HepG2 (cell line): ENCODE measurements around the gene IGFBP7.

Source experiments
- CHD2 ChIP-seq: IDR thresholded peaks from 2 replicates; pipeline ENCODE4 v1.6.1; 2011; ENCODE audit warnings: low read depth, low read length, improper control_type of control experiment
- NFE2L2 ChIP-seq: fragments of 150-350 bp; IDR thresholded peaks from 2 replicates; pipeline ENCODE4 v1.6.1; 2014; ENCODE audit warnings: low read length
- PCBP1 ChIP-seq: fragments of 200-400 bp; formaldehyde crosslinking; IDR thresholded peaks from 2 replicates; pipeline ENCODE4 v1.6.1; 2017; ENCODE audit warnings: mild to moderate bottlenecking, low read depth, low read length, borderline replicate concordance
- RXRB ChIP-seq: IDR thresholded peaks from 2 replicates; pipeline ENCODE4 v1.6.1; 2016; ENCODE audit warnings: borderline replicate concordance, missing genetic modification reagents, missing compliant biosample characterization
- SP2 ChIP-seq: sonication (generic); formaldehyde crosslinking; IDR thresholded peaks from 2 replicates; pipeline ENCODE4 v1.5.1; 2020; ENCODE audit warnings: mild to moderate bottlenecking, missing genetic modification reagents
- ZNF234 ChIP-seq: sonication (generic); formaldehyde crosslinking; conservative IDR thresholded peaks from 2 replicates; pipeline ENCODE4 v1.5.1; 2020; ENCODE audit warnings: mild to moderate bottlenecking, missing genetic modification reagents
- ZNF501 ChIP-seq: sonication (generic); formaldehyde crosslinking; IDR thresholded peaks from 2 replicates; pipeline ENCODE4 v1.5.1; 2020; ENCODE audit warnings: mild to moderate bottlenecking, moderate library complexity, missing genetic modification reagents
- ZNF777 ChIP-seq: sonication (generic); formaldehyde crosslinking; IDR thresholded peaks from 2 replicates; pipeline ENCODE4 v1.4.0; 2020; ENCODE audit warnings: missing genetic modification reagents
- TF ChIP-seq, protein P1 (sequence below): sonication (generic); formaldehyde crosslinking; IDR thresholded peaks from 2 replicates; pipeline ENCODE4 v1.4.0; 2020; ENCODE audit warnings: low read depth, missing genetic modification reagents
- TF ChIP-seq, protein P2 (sequence below): sonication (generic); formaldehyde crosslinking; IDR thresholded peaks from 2 replicates; pipeline ENCODE4 v1.4.0; 2020; ENCODE audit warnings: missing genetic modification reagents
- TF ChIP-seq, protein P3 (sequence below): sonication (generic); IDR thresholded peaks from 2 replicates; pipeline ENCODE4 v1.6.1; 2016; ENCODE audit warnings: low read depth, borderline replicate concordance

DNA sequence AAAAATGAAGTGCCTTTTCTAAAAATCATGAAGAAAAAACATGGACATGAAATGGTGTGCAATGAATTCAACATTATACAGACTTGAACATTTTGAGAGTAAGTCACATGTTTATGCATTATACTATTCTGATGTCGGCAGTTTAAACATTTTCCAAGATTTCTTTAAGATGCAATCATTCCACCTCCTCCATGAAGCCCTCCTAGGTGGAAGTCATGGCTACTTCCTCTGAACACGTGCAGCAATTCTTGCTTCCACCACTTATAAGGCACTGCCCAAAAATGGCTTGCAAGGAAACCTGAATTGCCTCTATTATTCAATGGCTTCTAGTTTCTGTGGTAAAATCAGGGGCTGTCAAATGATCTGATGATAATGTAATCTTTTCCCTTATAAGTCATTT is 25.8 kb downstream of the IGFBP7 start:
- no peak for TF ChIP-seq PCBP1
- TF ChIP-seq ZNF777 (CRISPR knock-in tag) = no peak
- TF ChIP-seq, protein P1, sequence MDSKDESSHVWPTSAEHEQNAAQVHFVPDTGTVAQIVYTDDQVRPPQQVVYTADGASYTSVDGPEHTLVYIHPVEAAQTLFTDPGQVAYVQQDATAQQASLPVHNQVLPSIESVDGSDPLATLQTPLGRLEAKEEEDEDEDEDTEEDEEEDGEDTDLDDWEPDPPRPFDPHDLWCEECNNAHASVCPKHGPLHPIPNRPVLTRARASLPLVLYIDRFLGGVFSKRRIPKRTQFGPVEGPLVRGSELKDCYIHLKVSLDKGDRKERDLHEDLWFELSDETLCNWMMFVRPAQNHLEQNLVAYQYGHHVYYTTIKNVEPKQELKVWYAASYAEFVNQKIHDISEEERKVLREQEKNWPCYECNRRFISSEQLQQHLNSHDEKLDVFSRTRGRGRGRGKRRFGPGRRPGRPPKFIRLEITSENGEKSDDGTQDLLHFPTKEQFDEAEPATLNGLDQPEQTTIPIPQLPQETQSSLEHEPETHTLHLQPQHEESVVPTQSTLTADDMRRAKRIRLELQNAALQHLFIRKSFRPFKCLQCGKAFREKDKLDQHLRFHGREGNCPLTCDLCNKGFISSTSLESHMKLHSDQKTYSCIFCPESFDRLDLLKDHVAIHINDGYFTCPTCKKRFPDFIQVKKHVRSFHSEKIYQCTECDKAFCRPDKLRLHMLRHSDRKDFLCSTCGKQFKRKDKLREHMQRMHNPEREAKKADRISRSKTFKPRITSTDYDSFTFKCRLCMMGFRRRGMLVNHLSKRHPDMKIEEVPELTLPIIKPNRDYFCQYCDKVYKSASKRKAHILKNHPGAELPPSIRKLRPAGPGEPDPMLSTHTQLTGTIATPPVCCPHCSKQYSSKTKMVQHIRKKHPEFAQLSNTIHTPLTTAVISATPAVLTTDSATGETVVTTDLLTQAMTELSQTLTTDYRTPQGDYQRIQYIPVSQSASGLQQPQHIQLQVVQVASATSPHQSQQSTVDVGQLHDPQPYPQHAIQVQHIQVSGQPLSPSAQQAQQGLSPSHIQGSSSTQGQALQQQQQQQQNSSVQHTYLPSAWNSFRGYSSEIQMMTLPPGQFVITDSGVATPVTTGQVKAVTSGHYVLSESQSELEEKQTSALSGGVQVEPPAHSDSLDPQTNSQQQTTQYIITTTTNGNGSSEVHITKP (CRISPR knock-in tag) = no peak
- no peak for TF ChIP-seq SP2 (CRISPR knock-in tag)
- no peak for TF ChIP-seq RXRB (CRISPR knock-in tag)
- TF ChIP-seq CHD2 = no peak
- TF ChIP-seq, protein P2, sequence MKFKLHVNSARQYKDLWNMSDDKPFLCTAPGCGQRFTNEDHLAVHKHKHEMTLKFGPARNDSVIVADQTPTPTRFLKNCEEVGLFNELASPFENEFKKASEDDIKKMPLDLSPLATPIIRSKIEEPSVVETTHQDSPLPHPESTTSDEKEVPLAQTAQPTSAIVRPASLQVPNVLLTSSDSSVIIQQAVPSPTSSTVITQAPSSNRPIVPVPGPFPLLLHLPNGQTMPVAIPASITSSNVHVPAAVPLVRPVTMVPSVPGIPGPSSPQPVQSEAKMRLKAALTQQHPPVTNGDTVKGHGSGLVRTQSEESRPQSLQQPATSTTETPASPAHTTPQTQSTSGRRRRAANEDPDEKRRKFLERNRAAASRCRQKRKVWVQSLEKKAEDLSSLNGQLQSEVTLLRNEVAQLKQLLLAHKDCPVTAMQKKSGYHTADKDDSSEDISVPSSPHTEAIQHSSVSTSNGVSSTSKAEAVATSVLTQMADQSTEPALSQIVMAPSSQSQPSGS (CRISPR knock-in tag) = no peak
- no peak for TF ChIP-seq NFE2L2
- TF ChIP-seq ZNF234 (CRISPR knock-in tag) = no peak
- TF ChIP-seq, protein P3, sequence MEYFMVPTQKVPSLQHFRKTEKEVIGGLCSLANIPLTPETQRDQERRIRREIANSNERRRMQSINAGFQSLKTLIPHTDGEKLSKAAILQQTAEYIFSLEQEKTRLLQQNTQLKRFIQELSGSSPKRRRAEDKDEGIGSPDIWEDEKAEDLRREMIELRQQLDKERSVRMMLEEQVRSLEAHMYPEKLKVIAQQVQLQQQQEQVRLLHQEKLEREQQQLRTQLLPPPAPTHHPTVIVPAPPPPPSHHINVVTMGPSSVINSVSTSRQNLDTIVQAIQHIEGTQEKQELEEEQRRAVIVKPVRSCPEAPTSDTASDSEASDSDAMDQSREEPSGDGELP = no peak
- TF ChIP-seq ZNF501 (CRISPR knock-in tag) = no peak
